ENCODE results near the gene HSDL2.

HSDL2 gene

DNA sequence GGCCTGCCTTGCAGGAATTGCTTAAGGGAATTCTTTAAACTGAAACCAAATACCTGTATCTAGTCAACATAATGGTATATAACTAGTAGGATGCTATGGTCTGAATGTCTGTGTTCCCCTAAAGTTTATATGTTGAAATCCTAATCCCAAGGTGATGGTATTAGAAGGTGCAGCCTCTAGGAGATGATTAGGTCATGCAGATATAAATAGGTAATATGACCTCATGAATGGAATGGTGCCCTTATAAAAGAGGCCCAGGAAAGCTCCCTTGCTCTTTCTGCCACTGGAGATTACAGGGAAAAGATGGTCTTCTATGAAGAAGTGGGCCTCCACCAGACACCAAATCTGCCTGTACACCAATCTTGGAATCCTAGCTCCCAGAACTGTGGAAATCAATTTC lies 99.3 kb downstream of the HSDL2 start:
- no peak overlapping the region for H3K4me3 ChIP-seq (ENCODE audit: low read depth, low read length)
- TF ChIP-seq, protein P1, sequence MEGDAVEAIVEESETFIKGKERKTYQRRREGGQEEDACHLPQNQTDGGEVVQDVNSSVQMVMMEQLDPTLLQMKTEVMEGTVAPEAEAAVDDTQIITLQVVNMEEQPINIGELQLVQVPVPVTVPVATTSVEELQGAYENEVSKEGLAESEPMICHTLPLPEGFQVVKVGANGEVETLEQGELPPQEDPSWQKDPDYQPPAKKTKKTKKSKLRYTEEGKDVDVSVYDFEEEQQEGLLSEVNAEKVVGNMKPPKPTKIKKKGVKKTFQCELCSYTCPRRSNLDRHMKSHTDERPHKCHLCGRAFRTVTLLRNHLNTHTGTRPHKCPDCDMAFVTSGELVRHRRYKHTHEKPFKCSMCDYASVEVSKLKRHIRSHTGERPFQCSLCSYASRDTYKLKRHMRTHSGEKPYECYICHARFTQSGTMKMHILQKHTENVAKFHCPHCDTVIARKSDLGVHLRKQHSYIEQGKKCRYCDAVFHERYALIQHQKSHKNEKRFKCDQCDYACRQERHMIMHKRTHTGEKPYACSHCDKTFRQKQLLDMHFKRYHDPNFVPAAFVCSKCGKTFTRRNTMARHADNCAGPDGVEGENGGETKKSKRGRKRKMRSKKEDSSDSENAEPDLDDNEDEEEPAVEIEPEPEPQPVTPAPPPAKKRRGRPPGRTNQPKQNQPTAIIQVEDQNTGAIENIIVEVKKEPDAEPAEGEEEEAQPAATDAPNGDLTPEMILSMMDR (IDR thresholded peaks at IDR 0.05; ENCODE audit: borderline replicate concordance, insufficient read depth, low read depth, low read length) = no peak

DNA sequence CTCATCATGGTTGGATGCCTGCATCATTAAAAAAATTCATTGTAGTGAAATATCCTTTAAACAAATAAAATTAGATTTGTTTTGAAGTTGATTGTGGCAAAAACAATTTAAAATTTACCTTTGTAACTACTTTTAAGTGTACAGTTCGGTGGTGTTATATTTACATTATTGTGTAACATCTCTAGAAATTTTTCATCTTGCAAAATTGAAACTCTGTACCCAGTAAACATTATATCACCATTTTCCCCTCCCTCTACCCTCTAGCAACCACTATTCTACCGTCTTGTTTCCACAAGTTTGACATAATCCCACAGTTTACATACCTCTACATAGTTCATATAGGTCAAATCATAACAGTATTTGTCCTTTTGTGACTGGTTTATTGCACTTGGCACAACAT lies 104.7 kb downstream of the HSDL2 start:
- no peak overlapping the region for H3K4me3 ChIP-seq (ENCODE audit: low read depth, low read length)
- TF ChIP-seq, protein P1 (IDR thresholded peaks at IDR 0.05; ENCODE audit: borderline replicate concordance, insufficient read depth, low read depth, low read length) = no peak

GRCh38 chr9:112485574-112485973 lies 105.7 kb downstream of the HSDL2 start:
- H3K4me3 ChIP-seq (ENCODE audit: low read depth, low read length) = no peak overlapping the region
- TF ChIP-seq, protein P1 (IDR thresholded peaks at IDR 0.05; ENCODE audit: borderline replicate concordance, insufficient read depth, low read depth, low read length) = no peak

GRCh38 chr9:112486221-112487007 lies 106.5 kb downstream of the HSDL2 start, which contains the start of gene KIAA1958:
KIAA1958 (plus strand) TSS chr9:112486827; CDS start chr9:112574081, 87,254 bp downstream.
- H3K4me3 ChIP-seq (ENCODE audit: low read depth, low read length) = peak within 1 kb of the TSS; percentile 77
- TF ChIP-seq, protein P1 (IDR thresholded peaks at IDR 0.05; ENCODE audit: borderline replicate concordance, insufficient read depth, low read depth, low read length) = no peak

GRCh38 chr9:112487008-112487798 lies 107.3 kb downstream of the HSDL2 start:
- H3K4me3 ChIP-seq (ENCODE audit: low read depth, low read length) = peak overlapping the region; percentile 77
- TF ChIP-seq, protein P1 (IDR thresholded peaks at IDR 0.05; ENCODE audit: borderline replicate concordance, insufficient read depth, low read depth, low read length) = no peak

DNA sequence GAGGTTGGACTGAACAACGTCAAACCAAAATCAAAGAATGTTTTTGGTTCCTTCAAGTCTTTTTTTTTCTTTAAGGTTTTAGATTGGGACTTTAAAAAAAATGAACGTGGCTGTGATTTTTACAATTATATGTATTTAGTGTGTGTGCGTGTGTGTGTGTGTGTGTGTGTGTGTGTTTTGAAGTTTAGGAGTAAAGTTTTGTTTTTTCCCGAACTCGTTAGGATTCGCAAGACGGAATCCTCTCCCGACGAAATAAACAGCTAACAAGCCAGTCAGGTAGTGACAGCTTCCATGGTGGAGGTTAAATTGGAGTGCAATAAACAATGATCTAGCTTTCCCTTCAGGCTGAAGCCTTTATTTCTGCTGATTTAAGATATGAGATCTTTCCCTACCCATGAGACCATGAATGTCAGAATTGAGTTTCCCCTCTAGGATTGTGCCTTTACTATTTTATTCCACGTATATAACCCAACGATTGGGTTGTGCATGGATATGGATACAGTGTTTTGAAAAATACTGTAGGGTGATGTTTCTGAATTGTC lies 108.0 kb downstream of the HSDL2 start:
- peak overlapping the region; percentile 77 for H3K4me3 ChIP-seq (ENCODE audit: low read depth, low read length)
- TF ChIP-seq, protein P1 (IDR thresholded peaks at IDR 0.05; ENCODE audit: borderline replicate concordance, insufficient read depth, low read depth, low read length) = no peak
